HG02571 (cell line): Measurements from ENCODE around the gene PCDHGB4.
"Not testable (repeated sequence)": the region's sequence is repeated elsewhere in the genome, so short reads cannot be mapped to it uniquely, and the experiment has no call there.

ENCODE experiments used
- ATAC-seq: cut with Tn5 transposase; IDR thresholded peaks from one replicate; pipeline ENCODE4 v1.9.1; 2021; ENCODE audit warnings: mild to moderate bottlenecking, moderate library complexity; ENCODE audit not compliant: unreplicated experiment

Gene PCDHGB4

GRCh38 chr5:141422742-141423291 is 35.3 kb downstream of the PCDHGB4 start:
- no peak for ATAC-seq

GRCh38 chr5:141427783-141428426 is 40.4 kb downstream of the PCDHGB4 start:
- no peak for ATAC-seq

- no peak for ATAC-seq
These were observed 43.0 kb downstream of the PCDHGB4 start, which contains the start of gene PCDHGA12 for GRCh38 chr5:141430332-141431113. Gene PCDHGA12, plus strand, starts transcription at chr5:141430507. Its CDS starts 253 bp downstream, at chr5:141430760.

- no peak for ATAC-seq
These were observed 43.8 kb downstream of the PCDHGB4 start for GRCh38 chr5:141431286-141431685.

GRCh38 chr5:141432308-141432707 is 44.8 kb downstream of the PCDHGB4 start:
- not testable (repeated sequence) for ATAC-seq

- ATAC-seq = not testable (repeated sequence)
These were observed 45.2 kb downstream of the PCDHGB4 start for GRCh38 chr5:141432726-141433125.

- ATAC-seq = no peak
These were observed 46.5 kb downstream of the PCDHGB4 start for GRCh38 chr5:141434006-141434405.

GRCh38 chr5:141437221-141437620 is 49.7 kb downstream of the PCDHGB4 start:
- no peak for ATAC-seq

GRCh38 chr5:141439411-141440141 is 52.1 kb downstream of the PCDHGB4 start:
- no peak for ATAC-seq
